Right lobe of liver (tissue), 4 donors: ENCODE results near the gene ROCK2.

Experiments
- CTCF ChIP-seq, 4 donors: fragments of 200-600 bp in 3 of 4; fragments of 450-650 bp in 1 of 4; IDR thresholded peaks; one replicate each; pipeline versions ENCODE4 v1.5.1 to v1.8.0; 2016 to 2022; ENCODE audit warnings: antibody characterized with exemption in 4 of 4, mild to moderate bottlenecking in 2 of 4
- POLR2A ChIP-seq: fragments of 450-650 bp; IDR thresholded peaks from one replicate; pipeline ENCODE4 v1.6.1; 2017; ENCODE audit warnings: antibody characterized with exemption, mild to moderate bottlenecking
- donor health status: DM: no; HTN: no; CAD: no.
- donor health status: DM: no; HTN: no; CAD: no.
- donor health status: DM: no; HTN: yes; CAD: no.

- no peak for TF ChIP-seq CTCF (IDR thresholded peaks at IDR 0.05)
- TF ChIP-seq POLR2A, result no peak
Observed at GRCh38 chr2:11333427-11334183, 10.8 kb downstream of the ROCK2 start.
